ENCODE measurements around the gene QRICH1. TPM values are rescaled to one million over a fixed set of nuclear protein-coding genes. Genes with fewer than 3 reads are reported as not detected.

The QRICH1 gene
- total and polyA plus RNA-seq, 3 donors from 2014 or later, result 126 to 287 (median 280) TPM

GRCh38 chr3:49131040-49131439 lies 37.2 kb upstream of the QRICH1 start:
- Histone ChIP-seq H3K27ac (no peak overlapping the region), H3K4me1 (peaks cover 30% of the 10 kb centered on the region), H3K9me3 (no peaks in the 10 kb centered on the region), H3K36me3 (ENCODE audit: low read depth, missing control alignments) (no peaks in the 10 kb centered on the region), H3K27me3 (no peaks in the 10 kb centered on the region), H3K4me3 (no peak overlapping the region)
- 75% methylated on average over 12 of the region's 12 CpGs; no CpG with 5 or more reads in 1 of the 2 donors for WGBS, 2 donors
- TF ChIP-seq POLR2A (IDR thresholded peaks at IDR 0.05), result no peak
- TF ChIP-seq, protein P1, sequence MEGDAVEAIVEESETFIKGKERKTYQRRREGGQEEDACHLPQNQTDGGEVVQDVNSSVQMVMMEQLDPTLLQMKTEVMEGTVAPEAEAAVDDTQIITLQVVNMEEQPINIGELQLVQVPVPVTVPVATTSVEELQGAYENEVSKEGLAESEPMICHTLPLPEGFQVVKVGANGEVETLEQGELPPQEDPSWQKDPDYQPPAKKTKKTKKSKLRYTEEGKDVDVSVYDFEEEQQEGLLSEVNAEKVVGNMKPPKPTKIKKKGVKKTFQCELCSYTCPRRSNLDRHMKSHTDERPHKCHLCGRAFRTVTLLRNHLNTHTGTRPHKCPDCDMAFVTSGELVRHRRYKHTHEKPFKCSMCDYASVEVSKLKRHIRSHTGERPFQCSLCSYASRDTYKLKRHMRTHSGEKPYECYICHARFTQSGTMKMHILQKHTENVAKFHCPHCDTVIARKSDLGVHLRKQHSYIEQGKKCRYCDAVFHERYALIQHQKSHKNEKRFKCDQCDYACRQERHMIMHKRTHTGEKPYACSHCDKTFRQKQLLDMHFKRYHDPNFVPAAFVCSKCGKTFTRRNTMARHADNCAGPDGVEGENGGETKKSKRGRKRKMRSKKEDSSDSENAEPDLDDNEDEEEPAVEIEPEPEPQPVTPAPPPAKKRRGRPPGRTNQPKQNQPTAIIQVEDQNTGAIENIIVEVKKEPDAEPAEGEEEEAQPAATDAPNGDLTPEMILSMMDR (IDR thresholded peaks at IDR 0.05), result no peak
- no peak for DNase-seq
- intact Hi-C loops (cut with DNase I; ENCODE audit: low total_unique reads), result no loop called here

GRCh38 chr3:49124991-49125670 lies 31.3 kb upstream of the QRICH1 start:
- Histone ChIP-seq H3K27me3 (no peaks in the 10 kb centered on the region), H3K27ac (no peak overlapping the region), H3K36me3 (ENCODE audit: low read depth, missing control alignments) (no peaks in the 10 kb centered on the region), H3K9me3 (no peaks in the 10 kb centered on the region), H3K4me3 (no peak overlapping the region), H3K4me1 (peaks cover 4% of the 10 kb centered on the region)
- 80 to 85% methylated on average over 8 to 14 of the region's 14 CpGs for WGBS, 2 donors
- DNase-seq, result no peak
- intact Hi-C loops (cut with DNase I; ENCODE audit: low total_unique reads), result no loop called here
- TF ChIP-seq, protein P1 (IDR thresholded peaks at IDR 0.05), result no peak
- no peak for TF ChIP-seq POLR2A (IDR thresholded peaks at IDR 0.05)

DNA sequence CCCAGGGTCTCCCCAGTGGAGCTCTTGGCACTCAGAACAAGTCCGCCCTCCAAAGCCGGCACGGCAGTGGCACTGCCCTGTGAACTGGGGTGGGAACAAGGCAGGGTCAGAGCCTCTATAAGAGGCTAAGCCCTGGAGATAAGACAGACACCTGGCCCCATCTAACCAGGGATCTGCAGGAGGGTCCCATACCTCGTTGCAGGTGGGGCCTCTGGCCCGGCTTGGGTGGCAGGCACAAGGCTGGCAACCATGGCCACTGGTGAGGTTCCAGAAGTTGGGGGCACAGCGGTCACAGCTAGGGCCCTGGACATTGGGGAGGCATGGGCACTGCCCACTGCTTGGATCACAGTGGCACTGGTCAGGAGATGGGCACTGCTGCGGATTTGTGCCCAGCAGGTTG lies 30.3 kb upstream of the QRICH1 start:
- Histone ChIP-seq H3K36me3 (ENCODE audit: low read depth, missing control alignments) (no peaks in the 10 kb centered on the region), H3K27ac (no peak overlapping the region), H3K4me1 (peaks cover 12% of the 10 kb centered on the region), H3K4me3 (no peak overlapping the region), H3K9me3 (no peaks in the 10 kb centered on the region), H3K27me3 (no peaks in the 10 kb centered on the region)
- intact Hi-C loops (cut with DNase I; ENCODE audit: low total_unique reads), result no loop called here
- 89 to 92% methylated on average over 5 to 7 of the region's 7 CpGs for WGBS, 2 donors
- no peak for TF ChIP-seq POLR2A (IDR thresholded peaks at IDR 0.05)
- TF ChIP-seq, protein P1 (IDR thresholded peaks at IDR 0.05), result no peak
- no peak for DNase-seq

DNA sequence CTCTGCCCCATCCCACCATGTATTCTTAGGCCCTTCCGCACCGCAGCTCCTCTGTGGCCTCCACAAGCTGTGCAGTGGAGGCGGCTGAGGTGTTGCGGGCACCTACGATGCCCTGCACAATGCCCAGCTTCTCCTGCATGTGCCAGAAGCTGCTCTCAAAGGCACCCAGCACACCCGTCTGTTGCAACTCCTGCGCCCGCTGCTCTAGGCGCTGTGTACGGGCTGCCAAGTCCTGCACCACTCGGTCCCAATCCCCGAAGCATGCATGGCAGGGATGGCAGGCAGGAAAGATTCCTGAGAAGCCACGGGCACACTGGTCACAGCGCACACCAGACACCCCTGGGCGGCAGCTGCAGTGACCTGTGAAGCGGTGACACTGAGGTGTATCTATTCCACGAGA lies 29.8 kb upstream of the QRICH1 start:
- Histone ChIP-seq H3K36me3 (ENCODE audit: low read depth, missing control alignments) (no peaks in the 10 kb centered on the region), H3K9me3 (no peaks in the 10 kb centered on the region), H3K4me3 (no peak overlapping the region), H3K27me3 (no peaks in the 10 kb centered on the region), H3K4me1 (peaks cover 17% of the 10 kb centered on the region), H3K27ac (no peak overlapping the region)
- TF ChIP-seq, protein P1 (IDR thresholded peaks at IDR 0.05), result no peak
- TF ChIP-seq POLR2A (IDR thresholded peaks at IDR 0.05), result no peak
- intact Hi-C loops (cut with DNase I; ENCODE audit: low total_unique reads), result no loop called here
- WGBS, 2 donors, result 87 to 93% methylated on average over 14 to 17 of the region's 17 CpGs
- no peak for DNase-seq

Data from testis (tissue), 3 donors.